NCI-H446 treated with DMSO at 0.1 percent for 48 hours (cell line): ENCODE measurements around the gene CC2D1B.

ENCODE experiments used
- DNase-seq: peaks from one replicate; lab custom pipeline; 2025; lab: John Stamatoyannopoulos, UW

Gene CC2D1B

DNA sequence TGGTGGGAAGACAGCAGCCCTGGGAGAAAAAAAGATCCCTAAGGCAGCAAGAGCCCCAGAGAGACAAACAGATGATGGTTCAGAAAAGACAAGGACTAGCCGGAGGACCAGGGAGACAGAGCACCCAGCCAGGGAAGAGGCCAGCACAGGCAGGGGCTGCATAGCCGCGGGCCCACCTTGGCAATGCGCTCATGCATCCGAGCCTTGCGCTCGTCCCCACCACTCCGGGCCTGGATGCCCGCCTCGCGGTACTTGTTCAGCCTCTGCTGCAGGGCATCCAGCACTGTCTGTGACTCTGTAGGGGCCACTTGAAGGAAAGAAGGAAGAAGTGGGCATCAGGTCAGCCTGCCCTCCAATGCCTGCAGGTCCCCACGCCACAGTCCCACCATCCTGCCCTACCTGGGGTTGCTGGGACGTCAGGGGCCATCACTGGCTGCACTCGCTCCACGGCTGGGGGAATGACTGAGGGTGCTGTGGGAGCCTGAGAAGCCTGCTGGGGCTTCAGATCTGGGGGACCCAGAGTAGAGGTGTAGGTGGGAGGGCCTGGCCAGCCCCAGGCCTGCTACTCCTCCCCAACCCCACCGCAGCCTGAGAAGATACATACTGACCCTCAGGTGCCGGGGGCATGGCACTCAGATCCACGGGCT lies 7.0 kb downstream of the CC2D1B start:
- no peak for DNase-seq

DNA sequence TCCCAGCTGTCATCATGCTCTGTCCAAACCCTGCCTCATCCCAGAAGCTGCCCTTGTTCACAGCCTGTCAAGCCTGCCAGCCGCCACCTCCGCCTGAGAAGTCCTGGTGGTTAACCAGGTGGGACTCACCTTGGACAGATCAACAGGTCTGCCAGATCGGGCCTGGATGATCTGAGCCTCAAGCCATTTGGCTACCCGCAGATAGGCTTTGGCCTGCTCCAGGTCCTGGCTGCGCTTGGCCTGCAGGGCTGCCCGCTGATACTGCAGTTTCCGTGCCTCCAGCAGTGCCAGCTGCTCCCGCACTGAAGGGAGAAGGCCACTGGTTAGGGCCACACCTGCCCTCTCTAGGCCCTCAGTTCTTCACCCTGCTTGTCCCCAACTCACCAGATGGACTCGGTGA lies 8.6 kb downstream of the CC2D1B start:
- no peak for DNase-seq

DNA sequence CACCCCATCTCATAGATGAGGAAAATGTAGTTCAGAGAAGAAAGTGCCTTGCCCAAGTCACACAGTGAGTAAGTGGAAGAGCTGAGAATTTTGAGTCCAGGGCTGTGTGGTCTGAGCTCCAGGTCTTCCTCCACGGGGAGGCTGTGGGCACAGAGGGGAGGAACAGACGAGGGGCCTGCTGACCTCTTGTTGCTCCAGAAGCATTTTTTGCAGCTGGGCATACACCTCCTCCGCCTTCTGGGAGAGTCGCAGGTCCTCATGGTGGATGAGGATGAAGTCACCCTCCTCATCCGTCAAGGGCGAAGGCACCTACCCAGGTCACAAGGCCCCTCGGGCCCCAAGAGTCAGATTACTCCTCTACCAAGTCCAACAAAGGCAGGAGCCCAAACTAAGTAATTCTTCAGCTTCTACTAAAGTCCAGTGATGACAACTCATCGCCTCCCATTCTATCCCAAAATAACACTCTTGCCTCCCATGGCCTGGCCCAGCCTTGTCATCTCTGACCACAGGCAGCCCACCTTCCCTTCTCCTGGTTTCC lies 9.1 kb downstream of the CC2D1B start:
- no peak for DNase-seq

DNA sequence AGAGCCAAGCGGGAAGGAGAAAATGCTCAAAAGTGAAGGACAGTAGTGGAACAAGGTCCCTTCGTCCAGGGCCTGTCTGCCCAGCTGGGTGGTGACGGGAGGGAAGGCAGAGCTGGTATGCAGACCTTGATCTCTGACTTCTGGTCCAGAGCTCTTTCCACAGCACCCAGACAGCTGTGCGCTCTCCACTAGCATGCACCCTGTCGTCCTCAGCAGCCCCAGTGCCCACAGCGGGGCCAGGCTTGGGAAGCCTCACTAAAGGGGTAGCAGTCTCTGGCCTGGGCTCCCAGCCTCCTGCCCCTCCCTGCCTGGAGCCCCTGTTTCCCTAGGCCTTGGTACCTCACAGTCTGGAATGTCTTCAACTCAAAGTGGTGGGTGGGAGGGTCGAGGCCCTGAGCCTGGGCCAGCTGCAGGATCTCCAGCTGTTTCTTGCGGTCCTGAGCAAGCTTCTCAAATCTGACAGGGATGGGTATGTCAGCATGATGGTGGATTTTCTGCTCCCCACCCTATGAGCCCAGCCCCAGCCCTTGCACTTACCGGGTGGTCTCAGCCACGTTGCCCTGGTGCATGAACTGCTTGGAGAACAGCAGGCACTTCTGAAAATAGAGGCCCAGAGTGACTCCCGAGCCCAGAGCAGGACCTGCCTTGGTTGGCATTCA lies 10.0 kb downstream of the CC2D1B start:
- no peak for DNase-seq

DNA sequence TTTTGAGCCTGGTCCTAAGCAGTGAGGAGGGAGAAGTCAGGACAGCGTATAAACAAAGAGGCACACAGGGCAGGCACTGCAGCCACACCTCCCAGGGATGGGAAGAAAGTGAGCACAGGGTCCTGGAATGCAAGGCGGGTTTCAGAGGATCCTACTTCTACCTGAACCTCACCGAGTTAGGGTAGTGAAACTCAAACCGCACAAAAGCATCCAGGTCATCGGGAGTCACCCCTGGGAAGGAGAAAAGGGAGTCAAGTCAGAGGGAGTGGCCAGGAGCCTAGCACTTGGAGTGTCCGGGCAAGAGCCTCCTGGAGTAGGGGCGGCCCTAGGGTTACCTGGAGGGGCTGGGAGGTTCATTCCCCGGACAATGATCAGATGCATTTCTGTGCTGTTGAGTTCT lies 10.6 kb downstream of the CC2D1B start:
- no peak for DNase-seq

DNA sequence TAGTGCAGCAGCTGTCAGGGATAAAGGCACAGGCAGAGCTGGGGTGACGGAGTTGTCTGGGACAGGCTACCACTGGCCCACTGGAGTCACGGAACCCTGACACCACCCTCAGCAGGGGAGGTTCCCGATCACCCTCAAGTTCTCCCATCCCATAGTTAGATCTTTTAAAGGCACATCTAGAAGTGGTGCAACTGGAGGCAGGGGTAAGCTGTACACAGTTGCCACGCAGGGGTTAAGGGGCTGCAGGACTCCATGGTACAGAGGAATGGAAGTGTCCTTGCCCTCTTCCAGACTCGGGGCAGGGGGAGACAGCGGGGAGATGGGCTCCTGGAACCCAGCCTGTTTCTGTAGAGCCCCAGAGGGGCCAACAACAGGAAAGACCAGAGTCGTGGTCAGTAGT lies 13.3 kb downstream of the CC2D1B start:
- DNase-seq: no peak

DNA sequence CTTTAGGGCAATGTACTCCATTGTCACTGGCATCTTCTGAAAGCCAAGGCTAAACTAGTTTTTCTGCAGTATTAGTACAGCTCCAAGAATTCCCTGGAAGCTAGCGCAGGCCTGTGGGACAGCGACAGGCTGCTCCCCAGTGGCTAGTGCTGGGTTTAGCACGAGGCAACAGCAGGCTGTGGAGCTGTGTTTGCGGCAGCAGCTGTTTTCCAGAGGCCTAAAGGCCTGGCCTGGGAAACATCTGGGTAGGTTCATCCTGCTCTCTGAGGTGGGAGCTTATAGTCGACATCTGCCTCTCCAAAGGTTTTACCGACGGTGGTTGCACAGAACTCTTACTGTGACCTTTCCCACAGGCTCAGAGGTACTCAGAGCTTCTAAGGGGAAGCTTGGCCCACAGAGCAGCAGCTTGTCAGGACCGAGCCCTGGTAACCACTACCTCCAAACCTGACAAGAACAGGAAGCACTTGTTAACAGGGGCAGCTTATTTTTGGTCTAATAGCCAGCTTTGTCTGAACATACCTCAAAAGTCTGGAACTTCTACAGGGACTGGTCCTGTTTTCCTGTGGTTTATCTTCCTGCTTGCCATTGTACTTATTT lies 17.2 kb downstream of the CC2D1B start:
- DNase-seq: no peak

DNA sequence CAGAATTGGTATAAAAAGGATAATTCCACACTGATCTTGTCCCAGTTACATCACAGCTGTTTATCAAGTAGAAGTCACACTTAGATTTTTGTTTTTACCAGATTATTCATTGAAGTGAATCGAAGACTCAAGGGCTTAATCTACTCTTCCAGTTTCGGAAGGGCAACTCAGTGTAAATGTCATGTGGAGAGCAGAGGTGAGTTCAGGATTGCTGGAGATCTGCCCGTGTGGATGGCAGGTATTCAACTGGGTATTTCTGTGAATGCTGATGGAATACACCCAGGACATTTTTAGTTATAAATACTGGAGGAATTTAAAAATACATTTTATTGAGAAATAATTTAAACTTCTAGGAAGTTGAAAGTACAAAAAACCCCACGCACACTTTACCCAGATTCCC lies 19.4 kb downstream of the CC2D1B start:
- DNase-seq: no peak

DNA sequence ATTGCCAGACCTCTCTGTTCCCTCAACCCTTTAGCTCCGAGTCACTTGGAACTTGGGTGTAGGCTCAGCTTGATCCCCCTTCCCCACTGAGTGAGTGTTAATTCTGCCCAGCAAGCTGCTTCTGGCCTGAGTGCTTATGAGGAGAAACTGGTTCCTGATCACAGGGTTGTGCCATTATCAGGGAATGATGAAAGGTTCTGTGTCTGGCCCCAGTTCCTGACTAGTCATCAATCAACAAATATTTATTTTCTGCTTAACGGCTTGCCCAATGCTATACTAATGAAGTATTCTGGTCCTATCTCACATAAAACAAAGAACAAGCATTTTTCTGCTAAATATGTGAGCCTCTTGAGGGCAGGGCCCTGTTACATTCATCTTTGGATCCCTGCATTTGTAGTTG lies 20.8 kb downstream of the CC2D1B start:
- DNase-seq: no peak

DNA sequence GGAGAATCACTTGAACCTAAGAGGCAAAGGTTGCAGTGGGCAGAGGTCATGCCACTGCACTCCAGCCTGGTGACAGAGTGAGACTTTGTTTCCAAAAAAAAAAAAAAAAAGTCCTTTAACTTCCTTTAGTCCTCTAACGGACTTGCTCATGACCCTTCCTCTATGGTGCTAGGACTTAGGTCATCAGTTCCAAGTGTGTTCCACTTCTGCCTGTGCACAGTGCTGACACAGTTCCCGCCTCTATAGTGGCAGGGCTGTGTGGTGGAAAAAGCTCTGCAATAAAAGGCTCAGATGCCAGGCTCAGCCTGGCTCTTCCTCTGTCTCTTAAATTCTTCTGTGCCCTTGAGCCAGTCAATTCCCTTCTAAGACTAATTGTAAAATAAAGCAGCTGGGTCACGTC lies 22.0 kb downstream of the CC2D1B start:
- no peak for DNase-seq

DNA sequence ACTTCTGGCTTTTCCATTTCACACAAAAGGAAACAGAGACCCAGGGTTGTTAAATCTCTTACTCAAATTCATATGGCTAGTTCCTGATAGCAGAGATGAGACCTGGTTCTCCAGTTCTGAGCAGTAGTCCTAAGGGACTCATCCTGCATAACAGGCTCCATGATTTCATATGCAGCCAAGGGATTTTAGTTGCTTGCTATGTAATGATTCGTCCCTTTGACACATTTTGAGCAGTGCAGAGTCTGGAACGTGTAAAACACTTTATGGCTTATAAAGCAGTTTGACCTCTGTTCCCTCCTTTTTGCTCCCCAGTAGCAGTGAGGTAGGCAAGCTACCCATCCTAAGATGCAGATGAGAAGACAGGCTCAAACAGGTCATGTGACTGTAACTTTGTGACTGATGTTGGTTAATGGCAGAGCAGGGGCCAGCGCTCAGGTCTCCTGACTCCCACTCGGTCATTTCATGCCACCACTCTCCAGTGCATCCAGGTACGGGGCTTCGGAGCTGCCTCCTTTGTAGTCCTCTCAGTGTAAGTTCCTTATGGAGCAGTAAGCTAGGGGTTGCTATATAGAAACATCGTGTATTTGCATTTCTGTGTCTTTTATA lies 24.2 kb downstream of the CC2D1B start:
- no peak for DNase-seq

DNA sequence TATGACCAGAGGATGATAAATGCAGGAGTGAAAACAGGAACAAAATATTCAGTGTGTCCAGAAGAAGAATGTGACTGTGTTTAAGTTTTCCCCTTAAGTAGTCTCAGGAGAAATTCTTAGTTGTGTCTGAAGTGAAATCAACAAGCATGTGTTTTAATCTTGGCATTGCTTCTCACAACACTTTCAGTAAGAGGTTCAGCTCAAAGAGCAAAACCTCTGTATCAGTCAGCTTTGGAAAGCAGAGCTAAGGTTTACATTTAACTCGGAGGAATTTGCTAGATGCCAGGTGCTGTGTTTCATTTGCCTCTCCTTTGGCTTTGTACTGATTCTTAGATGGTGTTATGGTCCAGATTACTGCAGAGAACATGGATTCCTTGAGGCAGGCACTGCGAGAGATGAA lies 28.6 kb downstream of the CC2D1B start:
- no peak for DNase-seq

DNA sequence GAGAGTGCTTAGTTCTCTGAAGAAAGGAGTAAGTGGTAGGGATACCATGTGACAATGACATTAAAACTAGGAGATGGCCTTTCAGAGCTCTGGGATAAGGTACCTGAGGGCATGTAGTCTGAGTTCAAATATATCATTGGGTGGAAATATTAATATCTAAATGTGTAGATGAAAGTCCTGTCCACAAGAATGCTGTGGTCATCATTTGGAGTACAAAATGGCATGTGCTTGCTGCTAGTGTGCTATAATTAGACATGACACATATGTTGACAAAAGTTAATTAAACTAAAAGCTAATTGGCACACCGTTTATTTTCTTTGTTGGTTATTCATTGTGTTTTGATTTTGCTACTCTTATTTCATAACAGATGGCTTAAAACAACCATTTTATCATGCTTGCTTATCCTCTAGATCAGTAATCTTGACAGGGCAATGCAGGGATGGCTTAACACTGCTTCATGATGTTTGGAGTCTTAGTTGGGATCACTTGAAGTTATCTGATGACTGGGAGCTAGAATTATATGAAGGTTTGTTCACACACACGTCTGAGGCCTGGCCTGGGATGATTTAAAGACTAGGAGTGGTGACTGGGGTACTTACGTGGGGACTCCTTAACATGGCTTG lies 31.0 kb downstream of the CC2D1B start:
- no peak for DNase-seq

DNA sequence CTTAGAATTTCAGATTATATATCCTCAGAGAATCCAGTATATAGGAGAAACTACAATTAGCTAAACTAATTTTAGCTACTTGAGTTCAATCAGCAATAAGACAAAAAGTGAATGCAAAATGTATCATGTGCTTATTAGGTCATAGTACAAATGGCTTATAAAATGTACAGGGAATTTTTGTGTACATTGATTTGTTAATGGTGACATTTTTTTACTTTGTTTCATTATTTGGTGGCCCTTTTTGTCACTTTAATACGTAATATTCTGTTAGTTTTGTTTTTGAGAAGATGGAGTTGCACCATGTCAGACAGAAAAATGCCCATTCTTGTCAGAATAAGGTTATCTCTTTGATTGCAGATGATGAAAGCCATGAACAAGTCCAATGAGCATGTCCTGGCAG lies 33.6 kb downstream of the CC2D1B start:
- DNase-seq: no peak

DNA sequence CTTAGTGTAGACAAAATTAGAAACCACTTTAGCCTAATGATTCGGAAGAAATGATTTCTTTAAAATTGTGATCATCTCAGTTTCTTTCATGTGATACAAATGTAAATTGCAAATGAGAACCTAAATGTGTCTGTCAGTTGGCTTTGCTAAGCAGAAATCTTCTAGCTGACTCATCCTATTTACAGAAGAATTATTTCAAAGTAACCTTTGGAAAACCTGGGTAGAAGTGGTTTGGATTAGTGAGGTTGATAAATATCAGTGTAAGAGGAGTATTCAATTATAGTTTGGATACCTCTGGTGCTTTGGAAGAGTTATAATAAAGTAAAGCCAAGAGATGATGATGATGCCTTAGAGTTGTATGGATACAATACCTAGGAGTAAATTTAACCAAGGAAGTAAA lies 37.4 kb downstream of the CC2D1B start:
- no peak for DNase-seq

DNA sequence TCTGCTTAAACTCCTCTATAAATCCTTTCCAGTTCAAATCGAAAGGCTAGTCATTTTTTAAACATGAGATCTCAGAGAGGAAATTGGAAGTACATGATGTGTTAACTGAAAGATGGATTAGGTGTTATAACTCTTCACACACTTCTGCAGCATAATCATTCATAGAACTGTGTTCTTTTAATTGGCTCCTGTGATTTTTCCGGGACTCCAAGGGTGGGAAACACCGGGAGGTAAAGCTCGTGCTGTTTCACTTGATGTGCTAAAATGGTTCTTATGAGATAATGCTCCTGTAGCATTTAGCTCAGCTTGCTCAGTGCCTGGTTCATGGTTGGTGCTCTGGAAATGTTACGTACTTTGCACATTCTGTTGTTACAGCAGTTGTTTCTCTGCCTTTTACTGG lies 40.2 kb downstream of the CC2D1B start:
- no peak for DNase-seq

DNA sequence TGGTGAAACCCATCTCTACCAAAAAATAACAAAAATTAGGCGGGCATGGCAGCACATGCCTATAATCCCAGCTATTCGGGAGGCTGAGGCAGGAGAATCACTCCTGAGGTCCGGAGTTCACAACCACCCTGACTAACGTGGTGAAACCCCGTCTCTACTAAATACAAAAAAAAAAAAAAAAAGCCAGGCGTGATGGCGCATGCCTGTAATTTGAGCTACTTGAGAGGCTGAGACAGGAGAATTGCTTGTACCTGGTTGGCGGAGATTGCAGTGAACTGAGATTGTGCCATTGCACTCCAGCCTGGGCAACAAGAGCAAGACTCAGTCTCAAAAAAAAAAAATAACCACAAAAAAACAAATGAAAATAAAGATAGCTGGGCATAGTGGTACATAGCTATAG lies 42.3 kb downstream of the CC2D1B start:
- DNase-seq: no peak

DNA sequence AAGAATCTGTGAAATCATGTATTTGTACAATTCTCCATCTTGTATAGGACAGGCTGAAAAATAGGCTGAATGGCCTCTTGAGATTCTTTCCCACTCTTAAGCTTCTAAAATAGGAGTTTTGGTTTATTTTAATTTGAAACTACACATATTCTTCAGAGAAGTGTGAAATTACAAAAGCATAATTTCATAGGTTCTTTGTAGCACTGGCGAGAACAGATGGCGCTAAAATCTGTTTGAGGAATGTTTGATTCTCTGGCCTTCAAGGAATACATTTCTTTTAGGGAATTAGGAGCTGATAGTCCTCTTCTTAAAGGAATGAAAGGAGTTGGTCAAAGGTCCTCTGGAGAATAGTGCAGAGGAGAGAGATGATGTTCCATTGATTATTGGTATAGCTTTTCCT lies 44.9 kb downstream of the CC2D1B start:
- no peak for DNase-seq

DNA sequence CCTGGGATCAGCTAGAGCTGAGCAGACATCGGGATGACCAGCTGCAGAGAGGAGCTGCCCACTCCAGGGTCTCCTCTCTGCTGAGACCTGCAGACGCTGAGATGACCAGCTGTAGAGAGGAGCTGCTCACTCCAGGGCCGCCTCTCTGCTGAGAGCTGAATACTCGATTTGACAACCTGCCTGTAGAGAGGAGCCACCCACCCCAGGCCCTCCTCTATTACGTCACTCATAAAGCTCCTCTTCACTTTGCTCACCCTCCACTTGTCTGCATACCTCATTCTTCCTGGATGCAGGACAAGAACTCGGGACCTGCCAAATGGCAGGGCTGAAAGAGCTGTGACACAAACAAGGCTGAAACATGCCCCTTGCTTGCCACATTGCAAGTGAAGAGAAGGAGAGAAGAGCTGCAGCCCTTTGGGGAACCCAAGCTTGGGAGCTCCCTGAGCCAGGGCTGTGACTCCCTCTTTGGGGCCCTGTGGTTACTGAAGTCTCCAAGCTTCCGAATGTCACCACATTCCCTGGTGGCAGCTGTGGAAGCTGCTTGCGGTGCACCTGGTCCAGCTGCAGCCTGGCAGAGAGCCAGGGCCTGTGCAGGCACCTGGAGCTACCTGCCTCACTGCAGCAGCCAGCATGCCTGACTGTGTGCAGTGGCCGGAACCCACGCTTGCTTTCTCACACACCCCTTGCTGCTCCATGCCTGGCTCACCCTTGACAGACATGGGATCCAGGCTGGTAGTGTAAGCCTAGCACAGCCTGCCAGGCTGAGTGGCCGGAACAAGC lies 59.6 kb downstream of the CC2D1B start:
- DNase-seq: no peak

DNA sequence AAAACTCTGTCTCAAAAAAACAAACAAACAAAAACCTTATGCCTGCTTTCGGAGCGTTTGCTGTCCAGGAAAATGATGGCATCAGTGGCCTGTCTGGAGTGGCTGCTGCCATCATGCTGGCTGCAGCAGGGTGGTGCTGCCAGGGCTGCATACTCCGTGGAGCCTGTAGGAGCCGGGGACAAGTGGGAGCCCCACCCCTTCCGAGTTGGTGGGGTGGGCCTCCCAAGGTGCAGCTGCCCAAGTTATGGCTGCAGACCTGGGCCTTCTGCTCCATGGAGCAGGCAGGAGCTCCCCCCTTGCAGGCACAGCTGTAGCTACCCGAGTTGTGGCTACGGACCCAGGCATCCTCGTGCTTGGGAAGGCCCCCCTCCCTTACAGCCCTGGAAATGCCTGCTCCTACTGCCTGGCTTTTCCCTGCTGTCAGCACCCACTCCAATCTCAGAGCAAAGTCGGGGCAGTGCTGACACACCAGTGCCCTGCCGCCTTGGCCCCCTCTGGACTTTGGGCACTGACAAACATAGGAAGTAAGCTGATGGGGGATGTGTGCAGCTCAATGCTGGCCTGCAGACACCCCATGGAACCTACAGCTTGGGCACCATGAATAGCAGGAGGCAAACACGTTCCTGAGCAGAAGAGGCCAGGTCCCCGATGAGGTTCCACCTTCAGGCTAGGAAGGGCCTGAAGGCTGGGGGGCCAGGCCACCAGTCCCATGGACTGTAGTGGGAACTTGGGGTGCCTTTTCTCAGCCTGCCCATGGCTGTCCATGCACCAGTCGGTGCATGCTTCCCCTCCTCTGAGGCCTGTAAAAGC lies 60.4 kb downstream of the CC2D1B start:
- DNase-seq: no peak
